Lower lobe of right lung (tissue), 2 donors: ENCODE results near the gene N4BP2. TPM values are rescaled to one million over a fixed set of nuclear protein-coding genes. Genes with fewer than 3 reads are reported as not detected.

Source experiments
- ATAC-seq, 2 donors: fragments of 200-7000 bp; cut with Tn5 transposase; one replicate each; pipeline ENCODE4 v1.9.1; 2020 to 2022; ENCODE audit warnings: mild to moderate bottlenecking in 2 of 2, moderate library complexity in 2 of 2
- DNase-seq: peaks from one replicate; pipeline ENCODE4 v3.0.0-alpha.2; 2020
- H3K27ac ChIP-seq: fragments of 200-600 bp; one replicate; pipeline ENCODE4 v1.8.0; 2022
- H3K27me3 ChIP-seq: fragments of 200-600 bp; one replicate; pipeline ENCODE4 v1.8.0; 2022; ENCODE audit warnings: low read depth
- H3K36me3 ChIP-seq: fragments of 200-600 bp; one replicate; pipeline ENCODE4 v1.8.0; 2022; ENCODE audit warnings: mild to moderate bottlenecking
- H3K4me1 ChIP-seq: fragments of 200-600 bp; one replicate; pipeline ENCODE4 v1.8.0; 2022
- H3K4me3 ChIP-seq: fragments of 200-600 bp; one replicate; pipeline ENCODE4 v1.8.0; 2022; ENCODE audit warnings: mild to moderate bottlenecking
- H3K9me3 ChIP-seq: fragments of 200-600 bp; one replicate; pipeline ENCODE4 v1.8.0; 2022
- CTCF ChIP-seq: fragments of 200-600 bp; IDR thresholded peaks from one replicate; pipeline ENCODE4 v1.8.0; 2022; ENCODE audit warnings: antibody characterized with exemption, mild to moderate bottlenecking
- intact Hi-C: fragments of 100-400 bp; cut with DNase I; formaldehyde crosslinking; loops from one replicate; pipeline ENCODE4 v1.11.0; 2022
- total RNA-seq: library from RNA; stranded (reverse); fragmentation: NEBNext Ultra II Directional; extraction: Animal tissue kit (Norgen Biotek cat#: 25700); gene quantifications from one replicate; pipeline ENCODE4 v1.2.1, GENCODE V29; 2021
- donor health status: DM: no; HTN: yes; CAD: no; lungs with severe emphysema.

N4BP2 gene
- total RNA-seq, 1 donor from 2014 or later, result 10.0 TPM

- H3K27ac ChIP-seq, result no peak overlapping the region
These were observed 130.0 kb downstream of the N4BP2 start for GRCh38 chr4:40186665-40187014.

GRCh38 chr4:40187386-40187906 is 130.8 kb downstream of the N4BP2 start:
- TF ChIP-seq CTCF, result no peak
- Histone ChIP-seq H3K36me3 (no peaks in the 10 kb centered on the region), H3K4me3 (no peak overlapping the region), H3K9me3 (no peaks in the 10 kb centered on the region), H3K27ac (no peak overlapping the region), H3K27me3 (no peaks in the 10 kb centered on the region), H3K4me1 (no peaks in the 10 kb centered on the region)
- ATAC-seq (no peak), DNase-seq (no peak)
- intact Hi-C loops, result no loop called here

More at GRCh38 chr4:40186665-40187014, 130.0 kb downstream of the N4BP2 start:
- Histone ChIP-seq H3K4me3 (no peak overlapping the region), H3K36me3 (no peaks in the 10 kb centered on the region), H3K4me1 (no peaks in the 10 kb centered on the region), H3K27me3 (no peaks in the 10 kb centered on the region), H3K9me3 (no peaks in the 10 kb centered on the region)
- DNase-seq, result no peak
- intact Hi-C loops, result no loop called here
- no peak for ATAC-seq
- no peak for TF ChIP-seq CTCF

- no peaks in the 10 kb centered on the region for H3K4me1 ChIP-seq
- intact Hi-C loops, result no loop called here
- H3K27me3 ChIP-seq, result no peaks in the 10 kb centered on the region
- TF ChIP-seq CTCF, result no peak
- no peaks in the 10 kb centered on the region for H3K36me3 ChIP-seq
- DNase-seq (no peak), ATAC-seq (no peak)
- H3K4me3 ChIP-seq, result no peak overlapping the region
- H3K27ac ChIP-seq, result no peak overlapping the region
- no peaks in the 10 kb centered on the region for H3K9me3 ChIP-seq
These were observed 133.4 kb downstream of the N4BP2 start for GRCh38 chr4:40190019-40190418.

GRCh38 chr4:40190465-40190864 is 133.8 kb downstream of the N4BP2 start:
- H3K27me3 ChIP-seq, result no peaks in the 10 kb centered on the region
- H3K27ac ChIP-seq, result no peak overlapping the region
- H3K4me1 ChIP-seq, result no peaks in the 10 kb centered on the region
- no peaks in the 10 kb centered on the region for H3K36me3 ChIP-seq
- intact Hi-C loops, result no loop called here
- no peak overlapping the region for H3K4me3 ChIP-seq
- H3K9me3 ChIP-seq, result no peaks in the 10 kb centered on the region
- DNase-seq (no peak), ATAC-seq (no peak)
- TF ChIP-seq CTCF, result no peak

GRCh38 chr4:40190880-40191815 is 134.5 kb downstream of the N4BP2 start:
- DNase-seq (no peak), ATAC-seq (no peak)
- intact Hi-C loops, result no loop called here
- Histone ChIP-seq H3K4me3 (no peak overlapping the region), H3K36me3 (no peaks in the 10 kb centered on the region), H3K27ac (no peak overlapping the region), H3K9me3 (no peaks in the 10 kb centered on the region), H3K27me3 (no peaks in the 10 kb centered on the region), H3K4me1 (no peaks in the 10 kb centered on the region)
- no peak for TF ChIP-seq CTCF
